Upper lobe of left lung (tissue), 4 donors: ENCODE data around the gene ABL1.
"Not testable (repeated sequence)": the region's sequence is repeated elsewhere in the genome, so short reads cannot be mapped to it uniquely, and the experiment has no call there.

ENCODE experiments used
- CTCF ChIP-seq, 6 experiments: fragments of 450-650 bp in 4 of 6; fragments of 200-600 bp in 2 of 6; sonication (generic) in 2 of 6; IDR thresholded peaks; one replicate each; pipeline ENCODE4 v1.5.1; 2016 to 2019; ENCODE audit warnings: antibody characterized with exemption in 6 of 6
- EP300 ChIP-seq, 4 donors: sonication (generic); formaldehyde crosslinking; IDR thresholded peaks; one replicate each; pipeline ENCODE4 v1.5.1; 2017; ENCODE audit warnings: antibody characterized with exemption in 4 of 4, control low read depth in 2 of 4
- POLR2AphosphoS5 ChIP-seq, 2 donors: sonication (generic); formaldehyde crosslinking; IDR thresholded peaks; one replicate each; pipeline ENCODE4 v1.5.1; 2017; ENCODE audit warnings: antibody characterized with exemption in 2 of 2

- not testable (repeated sequence) for TF ChIP-seq EP300, CTCF, POLR2AphosphoS5 (IDR thresholded peaks at IDR 0.05)
Observed at GRCh38 chr9:130803116-130803515, 31.9 kb upstream of the ABL1 start.
